Measurements from ENCODE around the gene CCR5.

CCR5 gene

GRCh38 chr3:46335541-46335940 lies 35.2 kb upstream of the CCR5 start:
- Mint-ChIP-seq H3K36me3 (ENCODE audit: low read depth) (no peaks in the 10 kb centered on the region), H3K9me3 (peaks cover 24% of the 10 kb centered on the region), H3K27ac (no peak overlapping the region), H3K4me1 (no peaks in the 10 kb centered on the region), H3K27me3 (ENCODE audit: low read depth) (peaks cover 19% of the 10 kb centered on the region), H3K4me3 (no peak overlapping the region)
- TF ChIP-seq CTCF (IDR thresholded peaks at IDR 0.05; ENCODE audit: unreplicated experiment in 3 of 3) = no peak

- Mint-ChIP-seq H3K9me3 (peaks cover 24% of the 10 kb centered on the region), H3K4me3 (no peak overlapping the region), H3K36me3 (ENCODE audit: low read depth) (no peaks in the 10 kb centered on the region), H3K27ac (no peak overlapping the region), H3K27me3 (ENCODE audit: low read depth) (peaks cover 12% of the 10 kb centered on the region), H3K4me1 (no peaks in the 10 kb centered on the region)
- TF ChIP-seq CTCF (IDR thresholded peaks at IDR 0.05; ENCODE audit: unreplicated experiment in 3 of 3) = no peak
Measured at GRCh38 chr3:46337911-46338310, 32.8 kb upstream of the CCR5 start.

- TF ChIP-seq CTCF (IDR thresholded peaks at IDR 0.05; ENCODE audit: unreplicated experiment in 3 of 3) = no peak
- no peaks in the 10 kb centered on the region for H3K36me3 Mint-ChIP-seq (ENCODE audit: low read depth)
- no peak overlapping the region for H3K27ac Mint-ChIP-seq
- H3K27me3 Mint-ChIP-seq (ENCODE audit: low read depth) = peaks cover 7% of the 10 kb centered on the region
- peaks cover 22% of the 10 kb centered on the region for H3K9me3 Mint-ChIP-seq
- no peaks in the 10 kb centered on the region for H3K4me1 Mint-ChIP-seq
- no peak overlapping the region for H3K4me3 Mint-ChIP-seq
Measured at GRCh38 chr3:46338840-46339239, 31.9 kb upstream of the CCR5 start.

GRCh38 chr3:46344476-46344875 lies 26.3 kb upstream of the CCR5 start:
- H3K36me3 Mint-ChIP-seq (ENCODE audit: low read depth) = no peaks in the 10 kb centered on the region
- no peaks in the 10 kb centered on the region for H3K4me1 Mint-ChIP-seq
- H3K27me3 Mint-ChIP-seq (ENCODE audit: low read depth) = peaks cover 24% of the 10 kb centered on the region
- no peak overlapping the region for H3K27ac Mint-ChIP-seq
- H3K4me3 Mint-ChIP-seq = no peak overlapping the region
- no peak for TF ChIP-seq CTCF (IDR thresholded peaks at IDR 0.05; ENCODE audit: unreplicated experiment in 3 of 3)
- H3K9me3 Mint-ChIP-seq = peaks cover 12% of the 10 kb centered on the region

GRCh38 chr3:46348823-46349482 lies 21.8 kb upstream of the CCR5 start:
- TF ChIP-seq CTCF (IDR thresholded peaks at IDR 0.05; ENCODE audit: unreplicated experiment in 3 of 3) = no peak
- H3K4me3 Mint-ChIP-seq = no peak overlapping the region
- no peaks in the 10 kb centered on the region for H3K4me1 Mint-ChIP-seq
- peaks cover 56% of the 10 kb centered on the region for H3K27me3 Mint-ChIP-seq (ENCODE audit: low read depth)
- H3K27ac Mint-ChIP-seq = no peak overlapping the region
- H3K9me3 Mint-ChIP-seq = peaks cover 3% of the 10 kb centered on the region
- no peaks in the 10 kb centered on the region for H3K36me3 Mint-ChIP-seq (ENCODE audit: low read depth)
